ENCODE data around the gene TOB2.

DNA sequence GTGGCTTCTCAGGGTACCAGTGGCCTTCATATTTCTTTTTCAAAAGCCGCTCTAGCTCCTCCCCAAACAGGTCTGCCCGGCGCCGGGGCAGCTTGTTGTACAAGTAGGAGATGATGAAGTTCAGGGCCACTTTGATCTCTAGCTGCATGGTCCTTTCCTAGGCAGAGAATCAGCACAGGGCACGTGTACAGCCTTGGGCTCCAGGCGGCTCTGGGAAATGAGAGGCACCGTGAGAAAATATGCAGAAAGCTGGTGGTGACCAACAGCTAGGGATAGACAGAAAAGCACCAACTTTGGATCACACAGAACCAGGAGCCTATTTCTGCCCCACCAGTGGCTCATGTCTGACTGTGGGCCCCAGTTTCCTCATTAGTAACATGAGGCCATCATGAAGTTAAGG is 9.4 kb downstream of the TOB2 start:
- no peak for TF ChIP-seq CTCF (IDR thresholded peaks at IDR 0.05 in 2 of 3, conservative IDR thresholded peaks at IDR 0.05 in 1 of 3; ENCODE audit: insufficient read depth in 2 of 3, low read depth in 1 of 3, low read length in 3 of 3)
- no peak for TF ChIP-seq POLR2A (conservative IDR thresholded peaks at IDR 0.05)

All from K562 (cell line).